HS-27A (cell line): ENCODE measurements around the gene COL4A4.
A peak's percentile ranks its signal among the peaks of the same experiment; 100 is the strongest.
"Not testable (repeated sequence)": the region's sequence is repeated elsewhere in the genome, so short reads cannot be mapped to it uniquely, and the experiment has no call there.

Experiments used
- DNase-seq: peaks from one replicate; pipeline ENCODE4 v3.0.0-alpha.2; 2012; ENCODE audit warnings: low read depth, missing footprints

The COL4A4 gene

GRCh38 chr2:227106845-227107759 lies 56.9 kb downstream of the COL4A4 start:
- DNase-seq, result peak; percentile 12

GRCh38 chr2:227103583-227103982 lies 60.4 kb downstream of the COL4A4 start:
- no peak for DNase-seq

GRCh38 chr2:227099340-227099739 lies 64.7 kb downstream of the COL4A4 start:
- DNase-seq, result no peak

GRCh38 chr2:227098162-227098515 lies 65.9 kb downstream of the COL4A4 start:
- DNase-seq, result no peak

GRCh38 chr2:227097495-227098161 lies 66.4 kb downstream of the COL4A4 start:
- no peak for DNase-seq

- no peak for DNase-seq
Observed at GRCh38 chr2:227095346-227095745, 68.7 kb downstream of the COL4A4 start.

GRCh38 chr2:227082286-227082685 lies 81.7 kb downstream of the COL4A4 start:
- DNase-seq, result no peak

DNA sequence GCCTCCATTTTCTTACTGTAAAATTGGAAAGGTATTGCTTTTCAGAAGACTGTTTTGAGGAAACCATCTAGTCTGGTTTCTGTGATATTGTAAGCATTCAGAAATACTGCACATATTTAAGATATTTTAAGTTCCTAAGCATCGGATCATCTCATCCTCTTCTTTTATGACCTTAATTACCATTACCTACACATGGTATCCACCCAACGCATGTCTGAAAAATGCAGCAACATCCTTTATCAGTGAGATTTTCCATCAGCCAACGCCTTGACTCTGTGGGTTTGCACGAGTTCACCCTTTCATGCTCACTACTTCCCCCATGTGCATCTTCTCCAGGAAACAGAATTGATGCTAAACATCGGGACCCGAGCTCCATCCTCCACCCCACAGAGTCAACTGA lies 84.3 kb downstream of the COL4A4 start:
- peak; percentile 23 for DNase-seq

- not testable (repeated sequence) for DNase-seq
Observed at GRCh38 chr2:227065065-227065464, 98.9 kb downstream of the COL4A4 start.

GRCh38 chr2:227058888-227059399 lies 105.1 kb downstream of the COL4A4 start:
- DNase-seq, result no peak

DNA sequence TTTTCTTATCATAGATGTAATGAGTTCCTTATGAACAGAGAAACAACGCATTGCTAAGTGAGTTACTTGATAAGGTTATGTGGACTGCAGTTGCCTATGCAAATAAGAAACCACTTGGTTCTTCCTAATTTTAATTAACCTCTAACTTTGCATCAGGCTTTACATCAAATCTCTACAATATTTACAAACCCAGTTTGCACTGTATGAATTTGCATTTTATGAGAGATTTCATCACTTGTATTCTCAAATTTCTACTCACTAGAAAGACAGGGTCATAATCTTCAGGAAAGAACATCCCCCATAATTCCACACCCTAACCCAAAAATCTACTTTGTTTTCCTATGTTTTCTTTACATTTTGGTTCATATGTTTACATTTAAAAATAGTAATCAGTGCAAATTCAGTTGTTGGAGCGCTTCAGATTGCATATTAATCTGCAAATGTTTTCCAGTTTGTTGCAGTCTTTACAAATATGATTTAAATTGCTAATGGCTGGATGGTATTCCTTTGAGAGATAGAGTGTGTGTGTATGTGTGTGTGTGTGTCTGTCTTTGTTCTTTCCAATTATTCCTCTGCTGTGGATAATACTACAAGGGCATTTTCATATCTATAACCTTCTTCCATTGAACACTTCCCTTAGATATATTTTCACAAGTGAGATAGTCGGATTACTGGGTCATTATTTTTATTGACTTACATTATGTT lies 106.1 kb downstream of the COL4A4 start:
- no peak for DNase-seq

- DNase-seq, result no peak
Observed at GRCh38 chr2:227057060-227057459, 106.9 kb downstream of the COL4A4 start.

- DNase-seq, result no peak
Observed at GRCh38 chr2:227054006-227054405, 110.0 kb downstream of the COL4A4 start.

GRCh38 chr2:227052879-227053278 lies 111.1 kb downstream of the COL4A4 start:
- DNase-seq, result no peak

GRCh38 chr2:227043981-227044380 lies 120.0 kb downstream of the COL4A4 start:
- no peak for DNase-seq

DNA sequence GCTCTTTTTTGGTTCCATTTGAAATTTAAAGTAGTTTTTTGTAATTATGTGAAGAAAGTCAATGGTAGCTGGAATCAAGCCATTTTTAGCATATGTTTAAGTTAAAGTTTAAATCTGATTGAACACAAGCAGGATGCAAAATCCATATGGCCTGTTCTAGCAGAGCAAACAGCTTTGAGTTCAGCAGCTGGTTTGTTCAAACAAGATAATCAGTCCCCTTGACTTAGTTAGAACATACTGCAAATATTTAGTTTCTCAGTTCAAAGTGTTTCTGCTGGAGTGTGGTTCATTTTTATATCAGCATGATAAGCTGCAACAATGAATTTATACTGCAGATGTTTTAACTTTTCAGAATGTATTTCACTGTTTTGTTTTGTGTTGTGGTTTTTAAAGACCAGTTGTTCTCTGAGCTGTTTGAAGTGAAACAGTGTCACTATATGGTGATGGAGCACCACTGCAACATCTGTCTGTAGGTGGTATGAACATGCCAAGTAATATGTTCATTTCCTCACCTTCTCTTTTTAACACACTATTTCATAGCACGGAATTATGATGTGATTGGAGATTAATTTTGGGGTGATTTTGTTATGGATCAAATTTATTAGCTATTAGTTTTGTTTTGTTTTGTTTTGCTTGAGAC lies 125.3 kb downstream of the COL4A4 start:
- DNase-seq, result no peak

- no peak for DNase-seq
Observed at GRCh38 chr2:227036527-227036926, 127.5 kb downstream of the COL4A4 start.

- DNase-seq, result no peak
Observed at GRCh38 chr2:227035711-227036367, 128.2 kb downstream of the COL4A4 start.

- DNase-seq, result no peak
Observed at GRCh38 chr2:227033471-227034148, 130.4 kb downstream of the COL4A4 start.

- no peak for DNase-seq
Observed at GRCh38 chr2:227031379-227031778, 132.6 kb downstream of the COL4A4 start.

DNA sequence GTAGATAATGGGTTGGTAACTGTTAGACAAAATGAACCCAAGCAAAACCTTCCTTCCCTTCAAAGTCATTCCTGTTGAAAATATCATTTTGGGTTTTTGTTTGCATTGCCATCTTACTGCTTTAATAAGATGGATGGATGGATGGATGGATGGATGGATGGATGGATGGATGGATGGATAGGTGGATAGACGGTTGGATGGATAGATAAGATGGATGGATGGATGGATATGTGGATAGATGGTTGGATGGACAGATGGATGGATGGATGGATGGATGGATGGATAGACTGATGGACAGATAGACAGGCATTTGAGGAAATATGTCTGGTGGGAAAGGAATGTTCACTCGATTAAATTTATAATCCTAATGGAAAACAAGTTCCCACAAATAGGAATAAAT lies 133.2 kb downstream of the COL4A4 start:
- DNase-seq, result no peak
